Esophagus (tissue), 2 donors: Measurements from ENCODE around the gene ACER1. TPM values are rescaled to one million over a fixed set of nuclear protein-coding genes. Genes with fewer than 3 reads are reported as not detected.

ENCODE experiments used
- H3K27ac ChIP-seq, 2 donors: one replicate each; pipeline ENCODE4 v1.5.1; 2013; ENCODE audit warnings: low read depth in 2 of 2, mild to moderate bottlenecking in 2 of 2, inconsistent platforms in 1 of 2, low read length in 1 of 2, moderate library complexity in 1 of 2
- H3K27me3 ChIP-seq, 2 donors: one replicate each; pipeline ENCODE4 v1.6.1; 2013; ENCODE audit warnings: low read length in 2 of 2, control low read depth in 1 of 2, mild to moderate bottlenecking in 1 of 2; ENCODE audit not compliant: insufficient read depth in 2 of 2, control insufficient read depth in 1 of 2
- H3K36me3 ChIP-seq, 2 donors: one replicate each; pipeline ENCODE4 v1.6.1; 2013; ENCODE audit warnings: low read length in 1 of 2; ENCODE audit not compliant: control insufficient read depth in 2 of 2, insufficient read depth in 2 of 2
- H3K4me1 ChIP-seq, 2 donors: one replicate each; pipeline ENCODE4 v1.6.1; 2013; ENCODE audit warnings: low read length in 1 of 2; ENCODE audit not compliant: control insufficient read depth in 2 of 2, insufficient read depth in 2 of 2
- H3K4me3 ChIP-seq, 2 donors: one replicate each; pipeline ENCODE4 v1.5.1; 2013; ENCODE audit warnings: low read length in 2 of 2, mild to moderate bottlenecking in 2 of 2, low read depth in 1 of 2, moderate library complexity in 1 of 2
- H3K9me3 ChIP-seq, 2 donors: one replicate each; pipeline ENCODE4 v1.6.1; 2013; ENCODE audit warnings: mild to moderate bottlenecking in 2 of 2, low read depth in 1 of 2, low read length in 1 of 2, moderate library complexity in 1 of 2; ENCODE audit not compliant: control insufficient read depth in 2 of 2, insufficient read depth in 1 of 2
- WGBS, 2 donors: extraction: QIAGEN DNeasy Blood & Tissue Kit; methylation state at CpG; one replicate each; pipeline ENCODE4 v1.1.7; 2013; 5-methylcytosine and 5-hydroxymethylcytosine counted together
- polyA plus RNA-seq, 2 donors: library from polyadenylated mRNA; stranded (reverse); fragments of 200-250 nt; gene quantifications; one replicate each; pipeline ENCODE4 v1.2.3, GENCODE V29; 2013
- donor health status: healthy with polysubstance abuse.
- donor health status: Bipolar disorder and iron deficiency.

Gene ACER1
- polyA plus RNA-seq, 2 donors = 6.2 to 7.4 TPM

- Histone ChIP-seq H3K27ac (no peak overlapping the region), H3K27me3 (no peaks in the 10 kb centered on the region), H3K4me3 (no peak overlapping the region), H3K9me3 (no peaks in the 10 kb centered on the region), H3K4me1 (peaks cover 0 to 3% of the 10 kb centered on the region in 2 donors), H3K36me3 (peaks cover 17 to 32% of the 10 kb centered on the region in 2 donors)
- 94 to 95% methylated on average over 15 of the region's 15 CpGs for WGBS, 2 donors
These were observed 74.5 kb downstream of the ACER1 start for GRCh38 chr19:6258812-6259311.

Other genes with a start within 250 kb of the ACER1 start
- gene RFX2, start 223.1 kb downstream of the ACER1 start, polyA plus RNA-seq = 1 to 10 TPM; 5.3 to 8.8 TPM
- gene ACSBG2, start 197.9 kb downstream of the ACER1 start, polyA plus RNA-seq = under 1 TPM in 1 of 2 donors, not detected in 1; 0.12 TPM
- 10 to 100 TPM; 15.5 to 16.3 TPM for gene MLLT1, start 53.6 kb downstream of the ACER1 start, polyA plus RNA-seq
- 10 to 100 TPM; 38.0 to 65.5 TPM for gene CLPP, start 27.9 kb upstream of the ACER1 start, polyA plus RNA-seq
- 10 to 100 TPM; 40.6 to 57.1 TPM for gene ALKBH7, start 39.2 kb upstream of the ACER1 start, polyA plus RNA-seq
- under 1 TPM; 0.47 to 0.79 TPM for gene PSPN, start 42.3 kb upstream of the ACER1 start, polyA plus RNA-seq
- 10 to 100 TPM; 35.7 to 46.6 TPM for gene GTF2F1, start 59.6 kb upstream of the ACER1 start, polyA plus RNA-seq
- 10 to 100 TPM; 91.9 to 96.2 TPM for gene KHSRP, start 91.2 kb upstream of the ACER1 start, polyA plus RNA-seq
- 1 to 10 TPM in 1 of 2 donors, under 1 TPM in 1; 0.36 to 1.4 TPM for gene SLC25A41, start 100.2 kb upstream of the ACER1 start, polyA plus RNA-seq
- 10 to 100 TPM; 43.5 to 66.0 TPM for gene SLC25A23, start 126.2 kb upstream of the ACER1 start, polyA plus RNA-seq
- gene CRB3, start 130.7 kb upstream of the ACER1 start, polyA plus RNA-seq = 10 to 100 TPM; 50.8 to 87.6 TPM
- gene DENND1C, start 148.2 kb upstream of the ACER1 start, polyA plus RNA-seq = 1 to 10 TPM; 1.8 to 3.9 TPM
- under 1 TPM; 0.06 to 0.16 TPM for gene TUBB4A, start 168.7 kb upstream of the ACER1 start, polyA plus RNA-seq
- 1 to 10 TPM; 4.8 to 8.2 TPM for gene TNFSF9, start 197.4 kb upstream of the ACER1 start, polyA plus RNA-seq